Urothelium cell line (cell line): ENCODE results near the gene PVR.
"Not testable (repeated sequence)": the region's sequence is repeated elsewhere in the genome, so short reads cannot be mapped to it uniquely, and the experiment has no call there.

Experiments used
- DNase-seq: peaks from one replicate; pipeline ENCODE4 v3.0.0; 2011; ENCODE audit warnings: low spot score, mixed read lengths
- FAIRE-seq: peaks from 2 replicates; lab custom pipeline; 2011; peaks lifted over from hg19 to GRCh38; lab: Jason Lieb, UNC

Gene PVR

GRCh38 chr19:44643605-44644401, at the start of gene PVR:
TSS of gene PVR (plus strand) at chr19:44643910. CDS start at chr19:44644097, 187 bp downstream.
- FAIRE-seq: no peak
- DNase-seq: peak; percentile 96

- FAIRE-seq (no peak), DNase-seq (no peak)
These were observed 47.1 kb upstream of the PVR start for GRCh38 chr19:44596428-44597130.

- FAIRE-seq: no peak
These were observed 46.6 kb upstream of the PVR start for GRCh38 chr19:44597131-44597491.

GRCh38 chr19:44598355-44598754, 45.4 kb upstream of the PVR start:
- FAIRE-seq (no peak), DNase-seq (no peak)

More at GRCh38 chr19:44597131-44597491, 46.6 kb upstream of the PVR start:
- no peak for DNase-seq

GRCh38 chr19:44598880-44599279, 44.8 kb upstream of the PVR start:
- DNase-seq (no peak), FAIRE-seq (no peak)

GRCh38 chr19:44600466-44600865, 43.2 kb upstream of the PVR start:
- FAIRE-seq: no peak
- no peak for DNase-seq

GRCh38 chr19:44602081-44602480, 41.6 kb upstream of the PVR start:
- DNase-seq (no peak), FAIRE-seq (no peak)

- no peak for DNase-seq
These were observed 40.3 kb upstream of the PVR start for GRCh38 chr19:44603201-44603945.

GRCh38 chr19:44604241-44604640, 39.5 kb upstream of the PVR start:
- DNase-seq: no peak
- FAIRE-seq: no peak

More at GRCh38 chr19:44603201-44603945, 40.3 kb upstream of the PVR start:
- no peak for FAIRE-seq

GRCh38 chr19:44605547-44605946, 38.2 kb upstream of the PVR start:
- FAIRE-seq (no peak), DNase-seq (no peak)

- DNase-seq (no peak), FAIRE-seq (no peak)
These were observed 36.7 kb upstream of the PVR start for GRCh38 chr19:44607049-44607448.

- DNase-seq: no peak
- no peak for FAIRE-seq
These were observed 35.8 kb upstream of the PVR start for GRCh38 chr19:44607917-44608316.

- DNase-seq (no peak), FAIRE-seq (no peak)
These were observed 35.3 kb upstream of the PVR start for GRCh38 chr19:44608391-44608821.

- no peak for DNase-seq
- FAIRE-seq: no peak
These were observed 34.5 kb upstream of the PVR start for GRCh38 chr19:44609219-44609618.

- DNase-seq, FAIRE-seq: not testable (repeated sequence)
These were observed 33.2 kb upstream of the PVR start for GRCh38 chr19:44610497-44610896.

- DNase-seq (no peak), FAIRE-seq (no peak)
These were observed 31.9 kb upstream of the PVR start for GRCh38 chr19:44611812-44612295.

GRCh38 chr19:44613295-44614178, 30.2 kb upstream of the PVR start, which contains the start of gene IGSF23:
TSS of gene IGSF23 (plus strand) at chr19:44613563. CDS start at chr19:44613646, 83 bp downstream.
- FAIRE-seq (no peak), DNase-seq (no peak)

GRCh38 chr19:44614313-44614712, 29.4 kb upstream of the PVR start:
- FAIRE-seq: no peak
- DNase-seq: no peak

GRCh38 chr19:44615863-44616247, 27.9 kb upstream of the PVR start:
- DNase-seq (no peak), FAIRE-seq (no peak)
